ENCODE results near the gene ZNF23. TPM values are rescaled to one million over a fixed set of nuclear protein-coding genes. Genes with fewer than 3 reads are reported as not detected.

The ZNF23 gene
- total RNA-seq, 2 donors from 2014 or later: 7.4 to 10.5 TPM

Other genes starting within 250 kb of the ZNF23 start
- not detected for gene HYDIN, start 231.5 kb downstream of the ZNF23 start, total RNA-seq
- gene CMTR2, start 172.8 kb downstream of the ZNF23 start, total RNA-seq: 10 to 100 TPM in 1 of 2 donors, 1 to 10 TPM in 1; 8.4 to 10.4 TPM
- not detected for gene CALB2, start 103.5 kb downstream of the ZNF23 start, total RNA-seq
- not detected for gene TLE7, start 20.2 kb downstream of the ZNF23 start, total RNA-seq
- gene ZNF19, start 27.1 kb upstream of the ZNF23 start, total RNA-seq: 1 to 10 TPM; 5.1 to 6.3 TPM
- gene CHST4, start 64.2 kb upstream of the ZNF23 start, total RNA-seq: not detected
- gene TAT, start 114.8 kb upstream of the ZNF23 start, total RNA-seq: not detected
- not detected for gene MARVELD3, start 163.9 kb upstream of the ZNF23 start, total RNA-seq

All from T-helper 17 cell (primary cell).